MM.1S (cell line): ENCODE results near the gene NPR2.

ENCODE experiments used
- EZH2 ChIP-seq: fragments of 300-600 bp; sonication (generic); optimal IDR thresholded peaks from 2 replicates; pipeline ENCODE3; 2017; ENCODE audit warnings: low read depth, mild to moderate bottlenecking, antibody characterized with exemption, low read length, mixed read lengths
- EZH2phosphoT487 ChIP-seq: fragments of 300-600 bp; sonication (generic); IDR thresholded peaks from 2 replicates; pipeline ENCODE4 v1.6.1; 2018; ENCODE audit warnings: antibody characterized with exemption, low read length
- TF ChIP-seq, protein P1 (sequence below): fragments of 300-600 bp; sonication (generic); IDR thresholded peaks from 2 replicates; pipeline ENCODE4 v1.5.1; 2016; ENCODE audit warnings: antibody characterized with exemption, low read length, mixed read lengths

DNA sequence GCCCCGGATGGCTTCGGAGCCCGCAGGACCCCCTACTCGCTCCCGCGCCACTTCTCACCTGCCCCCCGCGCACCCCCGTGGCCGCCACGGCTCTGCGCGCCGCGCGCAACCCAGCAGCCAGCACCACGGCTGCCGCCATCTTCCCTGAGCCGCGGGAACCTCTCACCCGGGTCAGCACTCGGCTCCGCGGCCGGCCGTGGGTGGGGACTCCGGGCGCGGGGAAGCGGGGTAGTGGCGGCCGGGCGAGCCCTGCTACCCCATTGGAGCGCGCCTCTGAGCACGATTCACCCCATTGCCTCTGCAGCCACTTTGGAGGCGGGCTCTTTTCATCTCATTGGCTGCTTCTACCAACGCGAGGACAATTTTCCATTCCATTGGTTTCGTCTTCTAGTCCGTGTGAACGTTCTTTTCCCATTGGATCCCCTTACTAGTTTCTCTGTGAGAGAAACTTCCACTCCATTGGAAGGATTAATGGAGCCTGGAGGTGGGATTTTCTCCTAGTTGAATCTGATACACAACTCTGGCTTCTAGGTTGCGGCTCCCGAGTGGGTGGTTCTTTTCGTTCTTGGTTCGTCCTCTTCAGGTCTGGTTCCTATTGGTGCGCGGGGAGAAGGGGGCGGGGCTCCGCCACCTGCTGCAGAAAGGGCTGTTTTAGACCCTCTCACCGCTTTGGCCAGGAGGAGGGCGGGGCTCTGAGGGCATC lies 23.6 kb downstream of the NPR2 start, which contains the start of gene HINT2:
- no peak for TF ChIP-seq EZH2
- TF ChIP-seq, protein P1, sequence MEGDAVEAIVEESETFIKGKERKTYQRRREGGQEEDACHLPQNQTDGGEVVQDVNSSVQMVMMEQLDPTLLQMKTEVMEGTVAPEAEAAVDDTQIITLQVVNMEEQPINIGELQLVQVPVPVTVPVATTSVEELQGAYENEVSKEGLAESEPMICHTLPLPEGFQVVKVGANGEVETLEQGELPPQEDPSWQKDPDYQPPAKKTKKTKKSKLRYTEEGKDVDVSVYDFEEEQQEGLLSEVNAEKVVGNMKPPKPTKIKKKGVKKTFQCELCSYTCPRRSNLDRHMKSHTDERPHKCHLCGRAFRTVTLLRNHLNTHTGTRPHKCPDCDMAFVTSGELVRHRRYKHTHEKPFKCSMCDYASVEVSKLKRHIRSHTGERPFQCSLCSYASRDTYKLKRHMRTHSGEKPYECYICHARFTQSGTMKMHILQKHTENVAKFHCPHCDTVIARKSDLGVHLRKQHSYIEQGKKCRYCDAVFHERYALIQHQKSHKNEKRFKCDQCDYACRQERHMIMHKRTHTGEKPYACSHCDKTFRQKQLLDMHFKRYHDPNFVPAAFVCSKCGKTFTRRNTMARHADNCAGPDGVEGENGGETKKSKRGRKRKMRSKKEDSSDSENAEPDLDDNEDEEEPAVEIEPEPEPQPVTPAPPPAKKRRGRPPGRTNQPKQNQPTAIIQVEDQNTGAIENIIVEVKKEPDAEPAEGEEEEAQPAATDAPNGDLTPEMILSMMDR = no peak
- TF ChIP-seq EZH2phosphoT487 = no peak
